GM19438 (cell line): ENCODE results near the gene PFKP.
"Not testable (repeated sequence)": the region's sequence is repeated elsewhere in the genome, so short reads cannot be mapped to it uniquely, and the experiment has no call there.

ENCODE experiments used
- ATAC-seq: cut with Tn5 transposase; IDR thresholded peaks from one replicate; pipeline ENCODE4 v1.9.1; 2021; ENCODE audit warnings: low read depth; ENCODE audit not compliant: unreplicated experiment

PFKP gene

DNA sequence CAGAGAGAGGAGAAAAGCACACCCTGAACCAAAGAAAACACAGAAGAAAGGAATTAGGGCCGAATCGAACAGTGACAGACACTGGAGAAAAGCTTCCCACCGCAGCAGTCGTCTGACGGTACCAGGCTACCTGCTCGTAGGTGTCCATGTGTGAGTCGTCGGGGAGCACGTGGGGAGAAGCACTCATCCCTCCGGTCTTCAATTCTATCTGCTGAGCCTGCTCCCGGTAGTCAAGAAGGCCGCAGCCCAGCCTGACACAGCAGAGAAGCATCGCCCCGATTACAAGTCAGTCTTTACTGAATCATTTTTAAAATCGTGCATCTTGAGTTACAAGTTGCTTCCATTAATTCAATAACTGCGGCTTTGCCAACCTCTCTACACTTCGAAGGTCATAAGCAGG lies 80.7 kb downstream of the PFKP start:
- ATAC-seq = no peak

GRCh38 chr10:3148994-3149393 lies 81.6 kb downstream of the PFKP start:
- ATAC-seq = no peak

DNA sequence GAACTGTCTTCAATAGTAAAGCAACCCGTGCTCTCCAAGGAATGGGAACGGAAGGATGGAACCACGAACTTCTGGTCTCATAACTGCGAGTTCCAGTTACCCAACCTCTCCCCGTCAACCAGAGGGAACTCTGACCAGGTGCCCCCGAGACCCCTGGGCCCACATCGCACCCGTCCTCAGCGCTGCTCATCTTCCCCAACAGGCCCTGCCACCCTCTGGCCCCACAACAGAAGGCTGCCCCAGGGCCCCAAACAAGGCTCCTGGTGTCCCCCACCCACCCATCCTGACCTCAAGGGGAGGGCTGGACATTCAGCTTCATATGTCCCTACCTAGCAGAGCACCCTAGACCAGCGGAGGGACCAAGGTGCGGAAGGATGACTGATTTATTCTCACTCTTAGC lies 82.6 kb downstream of the PFKP start:
- ATAC-seq = no peak

DNA sequence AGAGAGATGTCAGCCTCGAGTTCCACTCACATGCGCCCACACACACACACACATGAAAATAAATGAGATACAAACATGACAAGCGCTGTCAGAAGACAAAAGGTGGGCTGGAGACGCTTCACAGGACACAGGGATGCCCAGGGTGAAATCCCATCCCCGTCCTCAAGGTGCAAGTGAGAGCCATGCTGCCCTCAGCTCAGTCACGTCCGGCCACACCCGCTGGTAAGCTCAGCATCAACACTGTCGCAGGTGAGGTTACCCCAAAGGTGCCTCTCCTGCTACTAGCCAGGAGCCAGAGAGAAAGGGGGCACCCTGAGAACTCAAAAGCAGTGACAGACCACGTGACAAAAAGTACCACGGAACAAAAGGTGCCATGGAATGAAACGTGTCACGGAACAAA lies 83.0 kb downstream of the PFKP start:
- no peak for ATAC-seq

- no peak for ATAC-seq
These were observed 83.6 kb downstream of the PFKP start for GRCh38 chr10:3150961-3151360.

DNA sequence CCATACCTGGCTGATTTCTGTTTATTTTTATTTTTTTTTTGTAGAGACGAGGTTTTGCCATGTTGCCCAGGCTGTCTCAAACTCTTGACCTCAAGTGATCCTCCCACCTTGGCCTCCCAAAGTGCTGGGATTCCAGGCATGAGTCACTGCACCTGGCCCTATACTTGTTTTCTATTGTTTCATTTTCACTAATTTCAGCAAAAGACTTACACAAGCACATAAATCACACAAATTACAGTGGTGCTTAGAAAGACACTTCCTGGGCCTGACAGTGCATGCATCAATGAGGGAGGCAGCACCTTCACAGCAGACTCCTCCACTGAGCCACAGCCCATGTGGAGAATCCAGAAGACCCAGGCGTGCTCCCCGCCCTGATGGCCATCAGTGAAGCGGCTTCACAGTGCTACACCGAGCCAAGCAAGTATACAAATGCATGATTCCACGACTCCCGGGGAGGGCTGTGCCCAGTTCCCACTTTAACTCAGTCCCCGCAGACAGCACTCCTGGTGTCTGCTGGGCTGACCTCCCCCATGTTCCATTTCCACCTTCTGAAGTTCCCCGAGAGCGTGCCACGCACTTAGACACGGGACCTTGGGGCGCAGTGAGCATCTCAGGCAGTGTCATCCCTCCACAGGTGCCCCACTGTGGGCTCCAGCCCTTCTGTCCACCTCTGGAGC lies 84.7 kb downstream of the PFKP start:
- ATAC-seq = no peak

DNA sequence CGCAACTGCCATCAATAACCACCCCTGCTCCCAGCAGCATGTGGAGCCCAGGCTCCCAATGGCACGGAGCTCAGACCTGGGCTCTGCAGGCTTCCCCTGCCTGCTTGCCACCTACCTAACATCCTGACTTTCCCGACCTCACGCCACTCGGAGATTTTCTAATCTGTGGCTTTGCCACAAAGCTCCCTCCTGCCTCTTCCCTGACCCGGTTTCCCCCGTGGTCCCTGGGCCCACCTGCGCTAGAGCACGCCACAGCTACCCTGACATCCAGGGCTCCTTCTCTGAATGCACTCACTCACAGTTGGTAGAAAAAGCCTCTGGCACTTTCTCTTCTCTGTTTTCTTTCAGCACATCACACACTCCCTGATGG lies 85.2 kb downstream of the PFKP start:
- no peak for ATAC-seq

GRCh38 chr10:3154666-3155065 lies 87.3 kb downstream of the PFKP start:
- ATAC-seq = no peak

- ATAC-seq = no peak
These were observed 91.8 kb downstream of the PFKP start for GRCh38 chr10:3159152-3159551.

GRCh38 chr10:3162533-3162932 lies 95.2 kb downstream of the PFKP start:
- ATAC-seq = no peak

DNA sequence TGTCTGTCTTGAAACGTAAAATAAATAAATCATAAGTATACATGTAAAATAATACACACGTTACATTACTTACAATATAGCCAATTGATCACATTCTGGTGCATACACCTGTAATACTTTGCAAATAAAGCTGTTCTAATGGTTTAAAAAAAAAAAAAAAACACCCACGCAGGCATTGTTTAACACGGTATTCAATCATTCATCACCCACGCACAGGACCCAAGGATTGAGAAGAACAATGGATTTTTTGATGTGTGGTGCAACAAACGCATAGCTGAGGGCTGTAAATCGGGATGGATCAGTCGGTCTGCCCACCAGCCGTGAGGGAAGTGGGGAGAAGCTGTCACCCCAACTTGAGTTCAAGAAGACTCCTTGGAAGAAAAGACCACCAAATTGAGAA lies 96.5 kb downstream of the PFKP start:
- ATAC-seq = no peak

DNA sequence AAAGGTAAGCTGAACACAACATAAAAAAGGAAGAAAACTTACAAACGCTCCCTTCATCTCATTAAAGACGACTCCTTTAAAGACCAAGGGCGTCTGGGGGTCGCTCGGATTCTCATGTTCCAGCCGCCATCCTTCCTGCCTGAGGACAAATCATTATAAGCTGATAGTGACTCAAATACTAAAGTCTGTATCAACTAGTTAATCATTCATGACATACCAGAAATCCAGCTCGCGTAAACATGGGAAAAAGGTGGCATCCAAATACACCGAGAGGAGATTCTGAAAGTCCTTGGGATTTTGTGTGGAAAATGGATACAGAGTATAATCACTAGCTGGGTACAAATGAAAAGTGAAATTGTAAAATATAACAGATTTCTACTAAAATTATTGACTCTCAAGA lies 97.8 kb downstream of the PFKP start:
- ATAC-seq = no peak

GRCh38 chr10:3166496-3167290 lies 99.3 kb downstream of the PFKP start:
- no peak for ATAC-seq

DNA sequence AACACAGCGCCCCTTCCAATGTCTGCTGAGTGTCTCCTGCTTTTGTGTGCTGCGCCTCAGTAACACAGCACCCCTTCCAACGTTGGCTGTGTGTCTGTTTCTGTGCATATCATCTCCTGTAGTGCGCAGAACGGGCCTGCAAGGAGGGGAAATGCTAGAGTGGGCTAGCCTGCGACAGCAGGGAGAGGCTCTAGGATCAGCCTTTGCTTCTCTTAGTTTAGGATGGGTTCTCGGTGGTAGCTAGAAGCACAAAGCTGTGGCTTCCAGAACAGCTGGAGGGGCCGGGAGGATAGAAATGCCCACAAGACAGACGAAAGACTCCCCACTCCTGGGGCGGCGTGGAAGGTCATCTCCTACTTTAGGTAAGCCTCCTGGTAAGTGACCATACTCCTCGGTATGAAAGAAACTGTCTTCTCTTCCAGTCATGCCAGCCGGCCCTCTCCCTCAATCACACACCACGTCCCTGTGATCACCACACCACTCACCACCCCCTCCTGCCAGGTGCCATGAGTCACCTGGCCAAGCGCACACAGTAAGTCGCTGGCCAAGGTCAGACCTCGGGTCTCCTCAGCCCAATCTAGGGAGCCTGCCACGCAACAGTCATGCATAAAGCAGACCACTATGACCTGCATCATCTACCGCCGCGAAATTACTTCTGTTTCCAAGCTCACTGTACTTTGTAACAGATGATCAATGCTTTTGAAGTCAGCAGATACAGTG lies 100.4 kb downstream of the PFKP start:
- no peak for ATAC-seq

DNA sequence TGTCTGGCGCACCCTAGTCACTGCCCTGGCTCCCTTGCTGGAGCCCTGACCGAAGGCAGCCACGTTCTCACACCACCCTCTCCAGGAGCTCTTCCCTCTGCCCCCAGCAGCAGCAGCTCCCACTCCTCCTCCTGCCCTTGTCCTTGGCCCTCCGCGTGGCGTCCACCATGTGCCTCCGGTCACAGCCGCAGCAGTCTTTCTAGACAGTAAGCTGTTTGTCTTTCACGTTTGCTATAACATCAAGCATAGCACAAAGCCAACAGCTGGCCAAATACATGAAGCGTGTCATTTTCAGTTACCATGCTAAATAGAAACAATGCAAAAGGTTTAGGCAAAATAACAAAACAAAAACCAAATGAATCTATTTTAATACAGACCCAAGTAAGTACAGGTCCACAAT lies 101.9 kb downstream of the PFKP start:
- no peak for ATAC-seq

GRCh38 chr10:3169673-3170072 lies 102.3 kb downstream of the PFKP start:
- ATAC-seq = no peak

- not testable (repeated sequence) for ATAC-seq
These were observed 104.1 kb downstream of the PFKP start for GRCh38 chr10:3171488-3171887.

GRCh38 chr10:3172081-3172445 lies 104.7 kb downstream of the PFKP start:
- no peak for ATAC-seq

DNA sequence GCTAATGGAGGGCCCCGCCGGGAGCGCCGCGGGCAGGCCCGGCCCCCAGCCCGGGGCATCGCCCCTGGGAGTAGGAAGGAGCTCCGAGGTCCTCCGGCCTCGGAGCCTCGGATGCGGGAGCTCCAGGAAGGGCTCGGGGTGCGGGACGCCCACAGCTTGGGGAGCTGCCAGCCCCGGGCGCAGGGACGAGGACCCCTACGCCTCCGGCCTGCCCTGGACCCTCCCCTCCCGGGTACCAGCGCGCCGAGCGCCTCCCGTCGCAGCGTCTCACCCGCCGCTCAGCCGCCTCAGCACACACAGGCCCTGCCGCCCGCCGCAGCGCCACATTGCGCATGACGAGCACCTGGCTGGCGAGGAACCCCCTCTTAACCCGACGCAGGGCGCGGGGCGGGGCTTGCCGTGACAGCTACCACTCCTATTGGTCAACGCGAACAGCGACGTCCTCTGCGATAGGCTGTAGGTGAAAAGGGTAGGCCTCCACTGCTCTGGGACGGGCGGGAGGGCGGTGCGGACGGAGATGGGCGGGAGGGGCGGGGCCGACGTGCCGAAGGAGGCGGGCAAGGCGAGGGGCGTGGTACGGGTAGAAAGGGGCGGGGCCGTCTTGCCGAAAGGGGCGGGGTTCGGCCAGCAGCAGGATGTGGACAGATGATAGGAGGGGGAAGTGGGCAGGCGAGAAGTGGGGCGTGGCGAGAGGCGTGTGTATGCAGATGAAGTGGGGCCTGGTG lies 105.3 kb downstream of the PFKP start, which contains the start of gene PITRM1:
Gene PITRM1 (minus strand): TSS at position 337 of the 725 bp plus-strand sequence. CDS start 10 bp downstream, at position 327.
- peak; percentile 93 for ATAC-seq

GRCh38 chr10:3173171-3173878 lies 106.0 kb downstream of the PFKP start:
- ATAC-seq = peak; percentile 29
